BJ (cell line): Measurements from ENCODE around the gene EFCAB14. TPM values are rescaled to one million over a fixed set of nuclear protein-coding genes. Genes with fewer than 3 reads are reported as not detected.
"Not testable (repeated sequence)": the region's sequence is repeated elsewhere in the genome, so short reads cannot be mapped to it uniquely, and the experiment has no call there.

Experiments
- CTCF ChIA-PET: fragments of 350-600 bp; formaldehyde crosslinking; extraction: SDS; loops from one replicate; lab custom pipeline; 2021; ENCODE audit warnings: antibody characterized with exemption, inconsistent platforms; lab: Yijun Ruan, JAX
- POLR2A ChIA-PET: fragments of 300-600 bp; sonication (Branson Sonifier 250); formaldehyde crosslinking; extraction: SDS; loops from one replicate; lab custom pipeline; 2021; ENCODE audit warnings: antibody characterized with exemption; lab: Charles Lee
- DNase-seq: peaks from one replicate; pipeline ENCODE4 v3.0.0-alpha.2; 2011; ENCODE audit warnings: low read depth
- H3K27me3 ChIP-seq: 2 replicates; pipeline ENCODE4 v1.6.0; 2011; ENCODE audit warnings: low read length; ENCODE audit not compliant: control insufficient read depth, insufficient read depth
- H3K36me3 ChIP-seq: 2 replicates; pipeline ENCODE4 v1.5.1; 2011; ENCODE audit warnings: low read length; ENCODE audit not compliant: control insufficient read depth, insufficient read depth
- H3K4me3 ChIP-seq: 2 replicates; pipeline ENCODE4 v1.5.1; 2011; ENCODE audit warnings: low read depth, mild to moderate bottlenecking, control low read depth, low read length
- polyA plus RNA-seq: library from polyadenylated mRNA; depleted of rRNA; stranded (reverse); fragments of >200 nt; gene quantifications from 2 replicates; pipeline ENCODE4 v1.2.3, GENCODE V29; 2011
- TF ChIP-seq, protein P1 (sequence below): IDR thresholded peaks from 2 replicates; pipeline ENCODE4 v1.5.1; 2011; ENCODE audit warnings: low read depth, mild to moderate bottlenecking, control low read depth, inconsistent platforms, low read length, moderate library complexity; ENCODE audit not compliant: insufficient read depth

The EFCAB14 gene
- polyA plus RNA-seq, 1 experiment: 30.4 TPM

DNA sequence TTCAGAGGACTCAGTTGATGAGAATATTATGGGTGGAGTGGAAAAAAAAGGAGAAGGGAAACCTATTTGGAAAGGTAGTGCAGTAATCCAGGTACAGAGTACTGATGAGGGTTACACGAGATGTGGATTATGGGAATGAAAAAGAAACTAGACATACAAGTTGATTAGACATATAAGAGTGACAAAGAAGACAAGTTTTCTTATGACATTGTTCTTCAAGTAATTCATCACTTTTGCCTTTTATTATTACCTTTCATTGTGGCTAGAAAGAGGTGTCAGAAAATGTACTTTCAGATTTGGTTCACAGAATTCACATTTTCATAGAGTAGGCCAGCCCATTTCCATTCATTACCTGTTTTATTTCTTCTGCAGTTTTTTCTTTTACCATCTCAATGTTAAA is 61.1 kb downstream of the EFCAB14 start:
- POLR2A ChIA-PET: interaction anchor here (0.6 kb wide), 1 partner anchor 329 kb away, joined by 4 read pairs; no protein-coding TSS in a partner anchor
- DNase-seq: no peak
- no peaks in the 10 kb centered on the region for H3K27me3 ChIP-seq
- H3K4me3 ChIP-seq: no peak overlapping the region
- H3K36me3 ChIP-seq: no peaks in the 10 kb centered on the region; the same call in 1 of the 2 replicates
- CTCF ChIA-PET: interaction anchor here (0.9 to 1.0 kb wide), 2 partner anchors 17 to 60 kb away, joined by 3 read pairs; no protein-coding TSS in a partner anchor
- TF ChIP-seq, protein P1, sequence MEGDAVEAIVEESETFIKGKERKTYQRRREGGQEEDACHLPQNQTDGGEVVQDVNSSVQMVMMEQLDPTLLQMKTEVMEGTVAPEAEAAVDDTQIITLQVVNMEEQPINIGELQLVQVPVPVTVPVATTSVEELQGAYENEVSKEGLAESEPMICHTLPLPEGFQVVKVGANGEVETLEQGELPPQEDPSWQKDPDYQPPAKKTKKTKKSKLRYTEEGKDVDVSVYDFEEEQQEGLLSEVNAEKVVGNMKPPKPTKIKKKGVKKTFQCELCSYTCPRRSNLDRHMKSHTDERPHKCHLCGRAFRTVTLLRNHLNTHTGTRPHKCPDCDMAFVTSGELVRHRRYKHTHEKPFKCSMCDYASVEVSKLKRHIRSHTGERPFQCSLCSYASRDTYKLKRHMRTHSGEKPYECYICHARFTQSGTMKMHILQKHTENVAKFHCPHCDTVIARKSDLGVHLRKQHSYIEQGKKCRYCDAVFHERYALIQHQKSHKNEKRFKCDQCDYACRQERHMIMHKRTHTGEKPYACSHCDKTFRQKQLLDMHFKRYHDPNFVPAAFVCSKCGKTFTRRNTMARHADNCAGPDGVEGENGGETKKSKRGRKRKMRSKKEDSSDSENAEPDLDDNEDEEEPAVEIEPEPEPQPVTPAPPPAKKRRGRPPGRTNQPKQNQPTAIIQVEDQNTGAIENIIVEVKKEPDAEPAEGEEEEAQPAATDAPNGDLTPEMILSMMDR: no peak

DNA sequence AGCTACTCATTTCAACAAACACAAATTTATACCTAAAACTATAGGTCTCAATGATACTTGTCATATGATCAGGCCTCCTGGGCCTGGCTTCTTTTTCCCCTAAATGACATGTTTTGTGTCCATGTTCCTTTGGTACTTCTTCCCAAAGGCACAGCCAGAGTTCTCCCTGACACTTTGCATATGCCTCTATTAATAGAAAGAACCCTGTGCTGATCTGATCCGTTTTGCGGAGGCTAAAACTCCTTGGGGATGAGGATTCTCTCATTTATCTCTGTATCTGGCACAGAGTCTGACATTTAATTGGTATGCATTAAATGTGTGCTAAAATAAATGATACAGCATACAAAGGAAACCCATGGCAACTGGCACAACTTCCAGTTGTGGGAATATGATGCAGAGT is 62.3 kb downstream of the EFCAB14 start:
- Histone ChIP-seq H3K27me3 (no peaks in the 10 kb centered on the region), H3K36me3 (no peaks in the 10 kb centered on the region; the same call in 1 of the 2 replicates), H3K4me3 (no peak overlapping the region)
- DNase-seq: no peak
- TF ChIP-seq, protein P1: no peak
- ChIA-PET CTCF (interaction anchor here (0.9 to 1.9 kb wide), 3 partner anchors 9 to 18 kb away, joined by 3 to 5 read pairs (median 3); partner anchors contain the start of gene ATPAF1), POLR2A (no interaction called here)

DNA sequence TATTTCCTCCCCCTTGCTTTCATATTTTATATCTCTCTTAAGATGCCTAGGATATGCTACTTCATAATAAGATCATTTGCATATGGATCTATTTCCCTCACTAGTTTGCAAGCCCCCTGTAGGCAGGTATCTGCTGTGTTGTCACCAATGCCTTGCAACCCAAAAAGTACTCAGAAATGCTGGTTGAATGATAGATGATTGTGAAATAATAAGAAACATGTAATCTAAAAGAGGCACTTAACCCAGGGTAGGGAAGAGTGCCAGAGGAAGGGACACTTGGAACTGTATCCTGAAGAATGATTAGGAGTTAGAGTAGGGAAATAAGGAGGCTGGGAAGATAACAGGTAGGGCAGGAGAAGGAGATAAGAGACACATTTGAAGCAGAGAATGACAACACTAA is 63.1 kb downstream of the EFCAB14 start:
- H3K36me3 ChIP-seq: no peaks in the 10 kb centered on the region; the same call in 1 of the 2 replicates
- ChIA-PET CTCF (interaction anchor here (1.9 kb wide), 1 partner anchor 12 kb away, joined by 5 read pairs; the partner anchor contains the start of gene ATPAF1), POLR2A (no interaction called here)
- DNase-seq: no peak
- H3K4me3 ChIP-seq: no peak overlapping the region
- TF ChIP-seq, protein P1: no peak
- H3K27me3 ChIP-seq: no peaks in the 10 kb centered on the region

DNA sequence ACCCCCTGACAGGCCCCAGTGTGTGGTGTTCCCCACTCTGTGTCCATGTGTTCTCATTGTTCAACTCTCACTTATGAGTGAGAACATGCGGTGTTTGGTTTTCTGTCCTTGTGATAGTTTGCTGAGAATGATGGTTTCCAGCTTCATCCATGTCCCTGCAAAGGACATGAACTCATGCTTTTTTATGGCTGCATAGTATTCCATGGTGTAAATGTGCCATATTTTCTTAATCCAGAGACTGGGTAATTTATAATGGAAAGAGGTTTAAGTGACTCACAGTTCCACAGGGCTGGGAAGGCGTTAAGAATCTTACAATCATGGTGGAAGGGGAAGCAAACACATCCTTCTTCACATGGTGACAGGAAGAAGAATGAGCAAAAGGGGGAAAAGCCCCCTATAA is 64.2 kb downstream of the EFCAB14 start:
- DNase-seq, H3K36me3 ChIP-seq, H3K4me3 ChIP-seq, POLR2A ChIA-PET, CTCF ChIA-PET, H3K27me3 ChIP-seq: not testable (repeated sequence)

DNA sequence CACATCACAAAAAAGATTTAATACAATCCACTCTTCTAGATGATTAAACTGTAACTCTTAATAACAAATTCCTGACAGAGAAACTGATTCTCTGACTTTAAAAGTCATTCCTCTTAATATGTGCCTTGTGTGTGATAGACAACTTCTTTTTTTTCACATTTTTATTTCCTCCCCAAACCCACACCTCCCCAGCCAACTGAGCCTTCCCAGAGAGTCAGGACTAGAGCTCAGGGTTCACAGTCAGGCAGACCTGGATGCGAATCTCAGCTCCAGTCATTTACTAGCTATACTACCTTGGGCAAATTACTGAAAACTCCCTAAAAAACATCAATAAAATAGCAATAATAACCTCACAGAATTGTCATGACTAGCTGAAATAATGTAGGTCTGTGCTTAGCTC is 64.9 kb downstream of the EFCAB14 start:
- DNase-seq: no peak
- TF ChIP-seq, protein P1: no peak
- no peaks in the 10 kb centered on the region for H3K27me3 ChIP-seq
- ChIA-PET POLR2A (no interaction called here), CTCF (interaction anchor here (1.4 kb wide), 2 partner anchors 12 to 71 kb away, joined by 3 to 4 read pairs; no protein-coding TSS in a partner anchor)
- no peak overlapping the region for H3K4me3 ChIP-seq
- peaks cover 2% of the 10 kb centered on the region for H3K36me3 ChIP-seq
